BJ (cell line): Measurements from ENCODE around the gene EXD1. TPM values are rescaled to one million over a fixed set of nuclear protein-coding genes. Genes with fewer than 3 reads are reported as not detected.

Experiments
- CTCF ChIA-PET: fragments of 350-600 bp; formaldehyde crosslinking; extraction: SDS; loops from one replicate; lab custom pipeline; 2021; ENCODE audit warnings: antibody characterized with exemption, inconsistent platforms; lab: Yijun Ruan, JAX
- POLR2A ChIA-PET: fragments of 300-600 bp; sonication (Branson Sonifier 250); formaldehyde crosslinking; extraction: SDS; loops from one replicate; lab custom pipeline; 2021; ENCODE audit warnings: antibody characterized with exemption; lab: Charles Lee
- DNase-seq: peaks from one replicate; pipeline ENCODE4 v3.0.0-alpha.2; 2011; ENCODE audit warnings: low read depth
- H3K27me3 ChIP-seq: 2 replicates; pipeline ENCODE4 v1.6.0; 2011; ENCODE audit warnings: low read length; ENCODE audit not compliant: control insufficient read depth, insufficient read depth
- H3K36me3 ChIP-seq: 2 replicates; pipeline ENCODE4 v1.5.1; 2011; ENCODE audit warnings: low read length; ENCODE audit not compliant: control insufficient read depth, insufficient read depth
- H3K4me3 ChIP-seq: 2 replicates; pipeline ENCODE4 v1.5.1; 2011; ENCODE audit warnings: low read depth, mild to moderate bottlenecking, control low read depth, low read length
- polyA minus RNA-seq: library from RNA; depleted of rRNA, polyadenylated mRNA; stranded (reverse); fragments of >200 nt; gene quantifications from 2 replicates; pipeline ENCODE4 v1.2.3, GENCODE V29; 2011; rRNA and poly(A)+ RNA removed
- polyA plus RNA-seq: library from polyadenylated mRNA; depleted of rRNA; stranded (reverse); fragments of >200 nt; gene quantifications from 2 replicates; pipeline ENCODE4 v1.2.3, GENCODE V29; 2011; rRNA removed
- TF ChIP-seq, protein P1 (sequence below): IDR thresholded peaks from 2 replicates; pipeline ENCODE4 v1.5.1; 2011; ENCODE audit warnings: low read depth, mild to moderate bottlenecking, control low read depth, inconsistent platforms, low read length, moderate library complexity; ENCODE audit not compliant: insufficient read depth

EXD1 gene, protein sequence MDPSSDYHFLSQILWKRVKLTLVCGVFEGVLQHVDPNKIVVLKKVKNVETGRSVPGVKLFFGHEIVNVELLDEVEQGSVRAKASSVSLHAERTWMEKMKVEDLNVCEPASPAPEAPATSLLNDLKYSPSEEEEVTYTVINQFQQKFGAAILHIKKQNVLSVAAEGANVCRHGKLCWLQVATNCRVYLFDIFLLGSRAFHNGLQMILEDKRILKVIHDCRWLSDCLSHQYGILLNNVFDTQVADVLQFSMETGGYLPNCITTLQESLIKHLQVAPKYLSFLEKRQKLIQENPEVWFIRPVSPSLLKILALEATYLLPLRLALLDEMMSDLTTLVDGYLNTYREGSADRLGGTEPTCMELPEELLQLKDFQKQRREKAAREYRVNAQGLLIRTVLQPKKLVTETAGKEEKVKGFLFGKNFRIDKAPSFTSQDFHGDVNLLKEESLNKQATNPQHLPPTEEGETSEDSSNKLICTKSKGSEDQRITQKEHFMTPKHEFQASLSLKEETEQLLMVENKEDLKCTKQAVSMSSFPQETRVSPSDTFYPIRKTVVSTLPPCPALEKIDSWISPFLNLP
- polyA plus RNA-seq = not detected in 2 replicates
- not detected in 2 replicates for polyA minus RNA-seq

DNA sequence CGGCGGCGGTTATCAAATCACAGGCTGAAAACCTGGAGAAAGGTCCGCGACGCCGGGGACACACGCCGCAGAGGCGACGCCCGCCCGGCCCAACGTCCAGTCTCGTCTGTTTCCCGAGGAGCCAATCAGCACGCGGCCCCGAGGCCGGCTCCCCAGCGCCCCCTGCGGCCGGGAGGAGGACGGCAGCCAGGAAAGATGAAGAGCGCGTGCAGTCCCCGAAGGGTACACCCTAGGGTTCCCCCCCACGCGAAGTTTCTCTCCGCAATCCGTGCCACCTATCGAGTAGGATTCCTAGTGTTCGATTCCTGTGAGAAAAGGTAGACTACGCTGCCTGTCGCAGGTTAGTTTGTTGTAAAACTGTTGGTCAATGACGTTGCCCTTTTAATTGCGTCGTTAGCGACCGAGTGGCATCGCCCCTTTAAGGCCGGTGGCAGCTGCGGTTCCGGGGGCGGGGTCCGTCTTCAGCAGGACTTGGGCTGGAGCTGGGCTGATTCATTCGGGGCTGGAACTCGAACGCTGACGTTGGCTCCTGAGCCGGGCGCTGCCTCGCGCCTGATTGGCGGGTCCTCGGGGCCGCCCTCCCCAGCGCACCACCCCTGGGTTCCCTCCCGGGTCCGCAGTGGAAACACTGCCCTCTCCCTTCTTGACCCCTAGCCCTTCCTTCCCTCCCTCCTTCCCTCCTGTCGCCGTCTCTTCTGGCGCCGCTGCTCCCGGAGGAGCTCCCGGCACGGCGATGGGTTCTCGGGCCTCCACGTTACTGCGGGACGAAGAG lies at the start of gene EXD1, which contains the start of gene CHP1:
EXD1 (minus strand) TSS at position 108 of the 772 bp plus-strand sequence. CDS start 4,182 bp downstream, outside the sequence.
CHP1 (plus strand) TSS at position 619 of the 772 bp plus-strand sequence; CDS start at position 734, 115 bp downstream.
- Histone ChIP-seq H3K36me3 (no peaks in the 10 kb centered on the region), H3K4me3 (peak within 1 kb of the TSS; percentile 90), H3K27me3 (no peaks in the 10 kb centered on the region)
- peak; percentile 84 for DNase-seq
- CTCF ChIA-PET = interaction anchor here (0.6 to 1.9 kb wide), 17 partner anchors 9 to 1876 kb away, joined by 3 to 10 read pairs (median 4); partner anchors contain the start of genes NUSAP1 and OIP5
- POLR2A ChIA-PET = interaction anchor here (0.6 to 0.9 kb wide), 2 partner anchors 245 to 262 kb away, joined by 3 to 20 read pairs; no protein-coding TSS in a partner anchor
- TF ChIP-seq, protein P1, sequence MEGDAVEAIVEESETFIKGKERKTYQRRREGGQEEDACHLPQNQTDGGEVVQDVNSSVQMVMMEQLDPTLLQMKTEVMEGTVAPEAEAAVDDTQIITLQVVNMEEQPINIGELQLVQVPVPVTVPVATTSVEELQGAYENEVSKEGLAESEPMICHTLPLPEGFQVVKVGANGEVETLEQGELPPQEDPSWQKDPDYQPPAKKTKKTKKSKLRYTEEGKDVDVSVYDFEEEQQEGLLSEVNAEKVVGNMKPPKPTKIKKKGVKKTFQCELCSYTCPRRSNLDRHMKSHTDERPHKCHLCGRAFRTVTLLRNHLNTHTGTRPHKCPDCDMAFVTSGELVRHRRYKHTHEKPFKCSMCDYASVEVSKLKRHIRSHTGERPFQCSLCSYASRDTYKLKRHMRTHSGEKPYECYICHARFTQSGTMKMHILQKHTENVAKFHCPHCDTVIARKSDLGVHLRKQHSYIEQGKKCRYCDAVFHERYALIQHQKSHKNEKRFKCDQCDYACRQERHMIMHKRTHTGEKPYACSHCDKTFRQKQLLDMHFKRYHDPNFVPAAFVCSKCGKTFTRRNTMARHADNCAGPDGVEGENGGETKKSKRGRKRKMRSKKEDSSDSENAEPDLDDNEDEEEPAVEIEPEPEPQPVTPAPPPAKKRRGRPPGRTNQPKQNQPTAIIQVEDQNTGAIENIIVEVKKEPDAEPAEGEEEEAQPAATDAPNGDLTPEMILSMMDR = peak; percentile 99

DNA sequence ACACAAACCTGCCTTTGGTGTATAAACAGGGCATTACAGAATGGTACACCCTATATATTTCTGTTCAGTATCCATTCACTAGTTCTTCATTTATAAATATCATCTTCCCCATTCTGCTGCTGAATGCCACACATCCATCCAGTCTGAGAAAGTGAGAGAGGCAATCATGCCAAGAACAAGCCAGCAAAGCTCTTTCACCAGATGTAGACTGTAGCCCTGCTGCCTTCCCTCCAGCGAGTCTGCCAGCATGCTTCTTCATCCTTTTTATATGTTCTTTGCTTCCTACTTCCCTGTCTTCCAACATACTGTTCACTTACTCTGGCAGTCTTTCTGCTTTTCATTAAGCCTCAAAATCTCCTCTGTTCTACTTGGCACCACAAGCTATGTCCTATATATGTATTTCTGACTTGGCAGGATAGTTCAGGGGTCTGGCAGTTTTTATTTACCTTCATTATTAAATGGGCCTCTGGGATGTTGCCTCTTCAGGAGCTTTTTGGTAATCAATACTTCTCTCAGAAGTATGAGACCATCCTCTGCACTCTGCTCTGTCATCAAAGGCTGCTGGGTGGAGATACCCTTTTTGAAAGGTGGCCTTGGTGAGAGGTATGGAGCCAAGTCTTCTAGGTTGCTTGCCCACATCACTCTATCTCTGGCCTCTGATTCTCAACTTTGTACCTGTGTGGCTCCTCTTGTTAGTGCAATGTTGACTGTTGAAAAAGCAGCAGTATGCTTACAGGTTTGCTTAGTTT lies 49.2 kb upstream of the EXD1 start:
- Histone ChIP-seq H3K27me3 (no peaks in the 10 kb centered on the region), H3K4me3 (no peak overlapping the region), H3K36me3 (peaks cover 4% of the 10 kb centered on the region; the same call in 1 of the 2 replicates)
- TF ChIP-seq, protein P1 = no peak
- no peak for DNase-seq
- ChIA-PET POLR2A (no interaction called here), CTCF (no interaction called here)

DNA sequence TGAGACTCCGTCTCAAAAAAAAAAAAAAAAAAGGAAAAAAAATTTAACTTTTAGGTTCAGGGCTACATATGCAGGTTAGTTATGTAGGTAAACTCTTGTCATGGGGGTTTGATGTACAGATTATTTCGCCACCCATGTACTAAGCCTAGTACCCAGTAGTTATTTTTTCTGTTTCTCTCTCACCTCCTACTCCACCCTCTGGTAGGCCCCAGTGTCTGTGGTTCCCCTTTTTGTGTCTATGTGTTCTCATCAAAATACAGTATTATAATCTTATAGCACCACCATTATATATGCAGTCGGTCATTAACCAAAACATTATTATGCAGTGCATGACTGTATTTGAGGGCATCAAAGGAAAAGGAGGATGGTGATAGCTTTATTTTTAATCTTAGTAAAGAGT lies 47.8 kb upstream of the EXD1 start:
- POLR2A ChIA-PET = no interaction called here
- Histone ChIP-seq H3K27me3 (no peaks in the 10 kb centered on the region), H3K36me3 (peaks cover 6% of the 10 kb centered on the region), H3K4me3 (no peak overlapping the region)
- CTCF ChIA-PET = interaction anchor here (0.7 to 1.6 kb wide), 2 partner anchors 31 to 47 kb away, joined by 3 to 4 read pairs; partner anchors contain the start of gene CHP1
- no peak for DNase-seq
- TF ChIP-seq, protein P1 = no peak

DNA sequence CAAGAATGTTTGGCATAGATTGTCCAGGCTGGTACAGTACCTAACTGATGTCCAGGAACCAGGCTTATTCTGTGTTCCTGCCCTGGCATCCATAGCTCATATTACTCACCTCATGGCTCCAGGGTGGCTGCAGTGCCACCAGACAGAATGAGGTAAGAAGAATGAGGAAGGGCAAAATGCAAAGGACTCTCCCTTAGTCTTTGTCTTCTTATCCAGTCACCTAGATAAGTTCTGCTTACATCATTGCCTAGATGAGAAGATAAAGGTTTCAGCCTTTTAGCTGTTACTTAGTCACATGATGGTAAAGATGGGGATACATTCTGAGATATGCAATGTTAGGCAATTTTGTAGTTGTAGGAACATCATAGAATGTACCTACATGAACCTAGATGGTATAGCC lies 46.3 kb upstream of the EXD1 start:
- Histone ChIP-seq H3K36me3 (peaks cover 6% of the 10 kb centered on the region), H3K27me3 (no peaks in the 10 kb centered on the region), H3K4me3 (no peak overlapping the region)
- CTCF ChIA-PET = no interaction called here
- POLR2A ChIA-PET = no interaction called here
- TF ChIP-seq, protein P1 = no peak
- no peak for DNase-seq
